Stimulated activated CD4-positive, alpha-beta T cell treated with anti-CD3 and anti-CD28 coated beads, TNF-alpha, amount 100 ng/mL, for 24 hours (primary cell): ENCODE results near the gene STRIP2.
A peak's percentile ranks its signal among the peaks of the same experiment; 100 is the strongest.
"Not testable (repeated sequence)": the region's sequence is repeated elsewhere in the genome, so short reads cannot be mapped to it uniquely, and the experiment has no call there.

ENCODE experiments used
- DNase-seq, 3 experiments: peaks; one replicate each; pipeline ENCODE4 v3.0.0-alpha.2; 2020; ENCODE audit warnings: low read depth in 3 of 3

STRIP2 gene

GRCh38 chr7:129433847-129434674, at the start of gene STRIP2:
Gene STRIP2, plus strand, starts transcription at chr7:129434432. Its CDS starts 41 bp downstream, at chr7:129434473.
- peak; percentile 82 to 95 (median 86) for DNase-seq

- no peak for DNase-seq
Measured at GRCh38 chr7:129385116-129385515, 49.1 kb upstream of the STRIP2 start.

GRCh38 chr7:129385598-129385997, 48.6 kb upstream of the STRIP2 start:
- no peak for DNase-seq

- DNase-seq, result no peak
Measured at GRCh38 chr7:129386506-129386905, 47.7 kb upstream of the STRIP2 start.

- no peak for DNase-seq
Measured at GRCh38 chr7:129387537-129387936, 46.7 kb upstream of the STRIP2 start.

- DNase-seq, result no peak
Measured at GRCh38 chr7:129388333-129389098, 45.7 kb upstream of the STRIP2 start.

GRCh38 chr7:129389829-129390228, 44.4 kb upstream of the STRIP2 start:
- DNase-seq, result no peak

GRCh38 chr7:129390314-129390713, 43.9 kb upstream of the STRIP2 start:
- no peak for DNase-seq

- no peak for DNase-seq
Measured at GRCh38 chr7:129391546-129392171, 42.6 kb upstream of the STRIP2 start.

GRCh38 chr7:129393255-129393654, 41.0 kb upstream of the STRIP2 start:
- no peak for DNase-seq

GRCh38 chr7:129394101-129394500, 40.1 kb upstream of the STRIP2 start:
- no peak for DNase-seq

GRCh38 chr7:129394982-129395914, 39.0 kb upstream of the STRIP2 start:
- no peak for DNase-seq

- no peak for DNase-seq
Measured at GRCh38 chr7:129401228-129401966, 32.8 kb upstream of the STRIP2 start.

- peak in 1 of 3 experiments; percentile 11 for DNase-seq
Measured at GRCh38 chr7:129401967-129402860, 32.0 kb upstream of the STRIP2 start.

GRCh38 chr7:129405527-129405926, 28.7 kb upstream of the STRIP2 start:
- DNase-seq, result no peak

- DNase-seq, result not testable (repeated sequence)
Measured at GRCh38 chr7:129410238-129410637, 24.0 kb upstream of the STRIP2 start.

GRCh38 chr7:129412501-129412900, 21.7 kb upstream of the STRIP2 start:
- DNase-seq, result no peak

GRCh38 chr7:129417073-129417472, 17.2 kb upstream of the STRIP2 start:
- no peak for DNase-seq

GRCh38 chr7:129421717-129422250, 12.4 kb upstream of the STRIP2 start:
- no peak for DNase-seq
